NCI-H226 (cell line): ENCODE measurements around the gene HEY2.
"Not testable (repeated sequence)": the region's sequence is repeated elsewhere in the genome, so short reads cannot be mapped to it uniquely, and the experiment has no call there.

Source experiments
- DNase-seq: peaks from one replicate; pipeline ENCODE4 v3.0.0-alpha.2; 2015

HEY2 gene

DNA sequence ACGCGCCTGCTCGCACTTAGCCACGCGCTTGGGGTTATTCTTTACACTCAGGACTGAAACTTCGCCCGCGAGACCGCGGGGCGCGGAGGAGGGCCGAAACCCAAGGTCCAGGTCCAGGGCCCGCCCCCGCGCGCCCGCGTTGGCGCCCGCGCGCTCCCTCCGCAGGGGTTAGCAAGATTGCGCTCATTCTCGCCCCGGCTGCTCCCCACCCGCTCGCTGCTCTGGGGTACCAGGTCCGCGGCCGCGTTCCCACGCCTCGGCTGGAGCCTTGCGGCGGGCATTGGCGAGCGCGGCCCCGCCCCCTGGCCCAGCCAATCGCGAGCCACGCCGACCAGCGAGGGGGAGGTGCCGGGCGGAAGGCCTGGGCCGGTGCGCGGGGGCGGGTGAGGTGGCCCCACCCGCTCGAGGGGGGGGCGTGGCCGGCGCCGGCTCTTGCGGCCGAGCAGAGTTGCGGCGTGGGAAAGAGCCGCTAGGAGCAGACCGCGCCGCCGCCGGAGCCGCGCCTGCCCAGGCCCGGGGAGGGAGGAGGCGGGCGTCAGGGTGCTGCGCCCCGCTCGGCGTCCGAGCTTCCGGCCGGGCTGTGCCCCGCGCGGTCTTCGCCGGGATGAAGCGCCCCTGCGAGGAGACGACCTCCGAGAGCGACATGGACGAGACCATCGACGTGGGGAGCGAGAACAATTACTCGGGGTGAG, at the start of gene HEY2:
HEY2 (plus strand) TSS at position 460 of the 692 bp plus-strand sequence; CDS start at position 605, 145 bp downstream.
- peak; percentile 87 for DNase-seq

DNA sequence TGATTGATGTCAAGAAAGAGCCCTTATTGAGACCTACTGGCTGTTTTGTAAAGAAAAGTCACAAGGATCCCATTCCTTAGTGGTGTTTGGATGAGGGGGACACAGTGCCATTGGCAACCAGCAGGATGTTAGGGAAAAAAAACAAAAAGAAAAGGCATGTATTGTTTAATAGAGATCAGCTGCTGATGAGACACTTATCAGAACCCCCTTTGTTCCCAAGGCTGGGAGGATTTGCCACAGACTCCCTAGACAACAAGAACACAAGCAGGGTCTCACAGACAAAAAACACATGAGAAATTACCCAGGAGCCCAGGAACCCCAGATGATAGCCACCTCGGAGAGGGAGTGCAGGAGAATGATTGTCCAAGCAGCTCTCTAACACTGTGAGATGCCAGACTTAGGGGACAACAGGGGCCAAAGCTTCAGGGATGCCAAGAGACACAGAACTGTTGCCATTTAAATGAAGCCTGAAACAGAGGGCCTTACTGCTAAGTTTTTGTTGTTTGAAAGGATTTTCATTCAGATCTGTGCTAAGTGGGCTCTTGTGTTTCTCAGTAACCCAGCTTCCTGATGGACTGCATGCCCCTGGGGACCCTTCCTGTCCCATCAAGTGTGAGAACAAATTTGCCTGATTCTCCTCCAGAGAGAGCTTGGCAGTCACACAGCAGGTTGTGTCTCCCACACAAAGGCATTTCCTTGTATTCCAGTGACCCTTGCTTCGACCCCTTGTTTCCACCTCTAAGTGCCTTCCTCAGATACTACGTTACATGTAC, 48.7 kb upstream of the HEY2 start:
- DNase-seq = no peak

DNA sequence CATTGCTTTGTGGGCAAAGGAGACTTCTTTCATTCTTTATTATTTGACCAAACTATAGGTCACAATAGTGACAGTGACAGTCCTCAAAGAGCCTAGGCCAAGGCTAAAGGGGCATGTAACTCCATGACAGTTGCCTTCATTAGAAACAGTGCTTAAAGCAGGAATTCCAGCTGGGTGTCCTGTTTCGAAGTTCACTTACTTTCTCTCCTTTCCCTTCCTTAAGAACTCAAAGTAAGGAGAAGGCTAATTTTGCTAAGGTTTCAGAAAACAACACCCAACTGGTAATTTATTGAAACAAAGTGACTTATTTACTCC, 48.1 kb upstream of the HEY2 start:
- DNase-seq = no peak

DNA sequence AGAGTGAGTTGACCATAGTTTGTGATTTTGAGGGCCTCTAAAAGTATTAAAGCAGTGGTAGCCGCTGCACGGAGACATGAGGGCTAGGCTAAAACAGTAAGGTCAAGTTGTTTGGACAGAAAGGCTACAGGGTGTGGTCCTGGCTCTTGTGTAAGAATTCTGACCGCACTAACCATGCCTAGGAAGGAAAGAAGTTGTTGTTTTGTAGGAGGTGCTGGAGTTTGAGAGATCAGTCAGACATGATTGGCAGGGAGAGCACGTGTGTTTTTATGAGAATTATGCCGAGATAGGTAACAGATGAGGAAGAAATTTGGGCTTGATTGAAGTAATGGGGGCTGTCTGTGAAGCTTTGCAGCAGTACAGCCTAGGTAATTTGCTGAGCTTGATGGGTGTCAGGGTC, 45.5 kb upstream of the HEY2 start:
- not testable (repeated sequence) for DNase-seq

DNA sequence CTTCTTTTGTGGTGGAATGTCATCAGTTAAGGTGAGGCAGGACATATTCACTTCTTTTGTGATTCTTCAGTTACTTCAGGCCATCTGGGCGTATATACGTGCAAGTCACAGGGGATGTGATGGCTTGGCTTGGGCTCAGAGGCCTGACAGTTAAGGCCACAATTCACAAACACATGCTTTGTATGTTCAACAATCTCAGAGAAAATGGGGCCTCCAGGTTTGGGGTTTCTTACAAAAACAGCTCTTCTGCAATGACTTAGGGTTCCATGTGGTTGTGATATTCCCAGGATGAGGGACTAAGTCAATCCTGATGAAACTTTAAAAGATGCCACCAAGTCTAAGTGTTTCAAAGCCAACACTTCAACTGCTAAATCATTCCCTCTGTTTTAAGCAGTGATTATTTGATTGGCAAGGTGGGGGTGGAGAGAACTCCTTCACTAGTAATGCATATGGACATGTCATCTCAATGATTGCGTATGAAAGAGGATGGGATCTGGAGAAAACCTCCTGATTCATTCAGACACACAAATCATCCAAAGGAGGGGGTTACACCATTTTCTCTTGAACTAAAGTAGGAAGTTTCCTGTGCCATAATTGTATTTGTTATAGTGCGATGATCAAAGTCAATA, 41.7 kb upstream of the HEY2 start:
- DNase-seq = no peak

DNA sequence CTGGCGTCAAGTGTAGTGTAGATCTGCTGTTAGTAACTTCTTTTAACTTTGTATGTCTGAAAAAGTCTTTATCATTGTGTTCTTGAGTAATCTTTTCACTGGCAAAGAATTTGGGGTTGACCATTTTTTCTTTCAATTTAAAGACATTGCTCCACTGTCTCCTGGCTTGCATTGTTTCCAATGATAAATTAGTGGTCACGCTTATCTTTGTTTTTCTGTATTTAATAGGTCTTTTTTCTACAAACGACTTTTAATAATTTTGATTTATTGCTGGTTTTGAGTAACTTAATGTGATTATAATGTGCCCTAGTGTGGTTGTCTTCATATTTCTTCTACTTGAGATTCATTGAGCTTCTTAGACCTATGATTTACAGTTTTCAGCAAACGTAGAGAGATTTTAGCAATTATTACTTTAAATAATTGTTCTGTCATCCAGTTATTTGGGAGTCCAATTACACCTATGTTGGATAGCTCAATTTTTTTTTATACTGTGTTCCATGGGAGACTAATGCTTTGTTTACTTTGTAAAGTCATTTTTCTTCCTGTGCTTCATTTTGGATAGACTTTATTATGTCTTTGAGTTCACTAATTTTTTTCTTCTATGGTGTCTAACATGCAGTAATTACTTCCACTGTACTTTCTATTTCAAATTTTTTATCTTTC, 38.3 kb upstream of the HEY2 start:
- DNase-seq = no peak

DNA sequence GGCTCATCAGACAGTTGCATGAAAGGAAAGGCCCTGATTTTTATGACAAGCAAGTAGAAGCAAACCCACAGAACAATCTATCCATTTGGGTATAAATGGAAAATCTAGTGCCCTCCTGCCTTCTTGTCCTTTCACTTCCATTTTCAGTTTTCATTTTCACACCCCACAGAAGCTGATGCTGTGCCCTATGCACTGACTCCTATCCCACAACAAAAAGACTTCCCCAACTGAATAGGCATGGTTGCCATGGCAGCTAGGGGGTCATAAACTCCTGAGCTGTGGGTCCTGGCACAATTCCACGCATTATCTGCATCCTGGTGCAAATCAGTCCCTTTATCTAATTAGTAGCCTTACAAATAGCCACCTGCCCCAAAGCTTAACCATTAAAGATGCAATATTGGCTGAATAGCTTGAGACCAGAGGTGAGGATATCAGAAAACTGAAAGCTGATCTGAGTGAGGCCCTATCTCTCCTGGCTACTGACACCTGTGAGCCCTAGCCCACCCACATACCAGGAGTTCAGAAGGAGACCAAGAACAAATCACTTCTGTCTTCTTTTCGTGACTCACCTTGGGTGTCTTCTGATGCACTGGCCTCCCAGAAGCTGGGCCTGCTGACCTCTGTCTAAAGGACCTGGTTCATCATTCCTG, 34.9 kb upstream of the HEY2 start:
- no peak for DNase-seq

DNA sequence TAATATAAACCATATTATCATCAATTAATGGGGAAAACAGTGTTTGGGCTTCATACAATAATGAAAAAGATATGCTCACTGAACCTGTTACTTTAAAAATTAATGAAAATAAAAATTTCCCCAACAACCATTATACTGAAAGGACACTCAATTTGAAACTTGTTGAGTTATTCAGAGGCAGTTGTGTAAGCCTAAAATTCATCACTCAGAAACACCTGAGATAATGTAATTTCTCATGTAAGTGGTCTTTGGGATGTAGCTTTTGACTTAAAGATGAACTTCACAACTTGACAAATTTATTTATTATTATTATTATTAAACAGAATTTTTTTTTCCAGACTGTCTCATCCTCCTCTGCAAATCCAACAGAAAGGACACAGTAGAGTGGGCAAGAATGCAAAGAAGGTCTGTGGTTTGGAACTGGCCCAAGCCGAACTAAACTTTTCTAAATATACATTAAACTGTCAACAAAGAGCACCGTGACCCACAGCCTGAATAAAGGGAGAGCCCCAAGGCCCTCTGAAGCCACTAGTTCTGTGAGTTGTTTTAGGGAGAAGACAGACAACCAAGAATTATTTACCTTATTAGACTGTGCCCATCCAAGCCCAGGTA, 32.2 kb upstream of the HEY2 start:
- DNase-seq = no peak

DNA sequence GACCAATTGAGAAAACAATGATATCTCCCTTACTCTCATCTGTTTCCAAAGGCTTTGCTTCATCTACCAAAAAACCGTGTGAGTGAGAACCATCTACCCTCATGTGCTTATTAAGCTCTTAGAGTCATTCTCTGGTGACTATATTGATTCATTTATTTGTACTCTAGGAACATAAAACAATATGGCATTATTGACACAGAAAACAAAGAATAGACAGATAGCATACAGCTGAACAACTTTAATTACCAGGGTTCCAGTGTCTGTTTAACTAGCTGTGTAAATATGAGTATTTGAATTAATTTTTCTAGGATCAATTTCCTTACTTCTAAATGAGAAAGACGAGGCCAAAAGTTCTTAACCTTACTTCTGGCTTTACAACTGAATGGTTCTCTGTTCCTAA, 31.3 kb upstream of the HEY2 start:
- no peak for DNase-seq

DNA sequence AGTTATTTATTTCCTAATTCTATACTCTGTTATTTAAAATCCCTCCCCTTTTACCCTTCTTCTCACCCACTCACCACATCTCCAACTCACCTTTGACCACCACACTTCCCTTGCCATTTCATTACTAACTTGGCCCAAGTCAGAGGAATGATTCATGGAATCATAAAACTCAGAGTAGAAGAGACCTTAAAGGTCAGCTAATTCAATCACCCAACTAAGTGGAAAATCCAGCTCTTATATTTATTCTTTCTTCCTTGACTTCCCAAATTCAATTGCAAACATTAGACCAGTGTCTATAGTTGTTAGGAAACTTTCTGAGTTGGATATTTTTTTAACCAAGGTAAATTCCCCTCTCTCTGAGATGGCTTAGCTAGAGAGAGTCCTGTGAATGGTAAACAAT, 26.5 kb upstream of the HEY2 start:
- no peak for DNase-seq

DNA sequence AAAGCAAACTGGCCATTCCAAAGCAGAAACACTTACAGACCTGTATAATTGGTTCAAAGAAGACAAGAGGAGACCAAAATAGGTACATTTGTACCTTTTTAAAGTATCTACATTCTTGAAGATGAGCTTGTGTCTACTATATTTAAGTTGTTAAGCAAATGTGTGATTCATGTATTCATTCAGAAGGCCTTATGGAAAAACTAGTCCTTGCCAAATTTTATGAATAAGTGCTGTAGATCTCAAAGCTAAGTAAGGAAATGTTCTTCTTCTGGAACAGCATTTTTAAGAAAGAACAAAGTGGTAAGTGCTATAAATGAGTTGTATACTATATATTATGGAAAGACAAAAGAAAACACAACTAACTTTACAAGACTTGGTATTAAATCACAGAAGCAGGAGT, 22.2 kb upstream of the HEY2 start:
- no peak for DNase-seq

DNA sequence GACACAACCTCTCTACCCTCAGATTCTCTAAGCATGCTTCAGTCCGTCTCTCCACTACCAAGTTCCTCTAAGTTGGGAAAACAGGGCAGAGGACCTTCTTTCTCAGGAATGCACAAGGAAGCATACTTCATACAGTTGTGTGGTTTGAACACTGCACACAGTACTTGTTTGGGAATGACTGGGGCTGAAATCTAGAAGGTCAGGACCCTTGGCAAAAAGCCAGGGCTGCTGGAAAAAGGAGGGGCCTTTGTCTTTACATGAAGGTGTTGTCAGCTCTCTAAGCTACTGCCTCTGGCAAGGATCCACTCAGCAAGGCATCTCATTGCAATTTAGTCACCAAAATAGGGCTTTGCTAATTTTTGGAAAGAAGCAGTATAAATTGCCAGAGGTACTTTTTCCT, 20.7 kb upstream of the HEY2 start:
- DNase-seq = peak; percentile 41

DNA sequence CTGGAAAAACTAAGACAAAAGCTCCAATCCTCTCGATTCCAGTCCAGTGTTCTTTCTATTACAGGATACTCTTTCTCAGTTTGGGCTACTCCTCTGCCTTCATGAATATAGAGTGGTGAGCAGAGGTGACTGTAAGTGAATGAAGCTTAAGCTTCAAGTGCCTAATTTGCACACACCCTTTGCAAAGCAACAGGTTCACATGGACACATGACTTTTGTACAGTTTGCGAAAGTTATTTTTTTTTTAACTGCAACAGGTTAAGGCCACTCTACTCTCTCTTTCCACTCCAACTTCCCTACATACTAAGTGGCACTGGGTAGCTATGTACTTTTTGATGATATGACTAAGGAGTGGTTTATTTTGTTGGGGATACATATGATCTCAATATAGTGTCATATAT, 19.4 kb upstream of the HEY2 start:
- DNase-seq = no peak

DNA sequence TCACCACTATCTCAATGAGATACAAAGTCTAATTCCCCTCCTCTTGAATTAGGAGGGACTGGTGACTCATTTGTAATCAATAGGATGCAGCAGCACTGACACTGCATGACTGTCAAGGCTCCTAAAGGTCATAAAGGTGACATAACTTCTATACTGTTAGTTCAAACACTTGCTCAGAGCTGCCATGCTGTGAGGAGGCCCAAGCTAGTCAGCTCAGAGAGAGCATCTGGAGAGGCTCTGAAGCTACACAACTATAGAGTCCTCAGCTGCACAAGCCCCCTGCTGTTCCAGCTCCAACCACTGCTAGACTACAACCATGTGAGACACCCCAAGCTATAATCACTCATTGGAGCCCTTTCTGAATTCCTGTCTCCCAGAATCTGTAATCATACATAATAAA, 17.0 kb upstream of the HEY2 start:
- DNase-seq = no peak

DNA sequence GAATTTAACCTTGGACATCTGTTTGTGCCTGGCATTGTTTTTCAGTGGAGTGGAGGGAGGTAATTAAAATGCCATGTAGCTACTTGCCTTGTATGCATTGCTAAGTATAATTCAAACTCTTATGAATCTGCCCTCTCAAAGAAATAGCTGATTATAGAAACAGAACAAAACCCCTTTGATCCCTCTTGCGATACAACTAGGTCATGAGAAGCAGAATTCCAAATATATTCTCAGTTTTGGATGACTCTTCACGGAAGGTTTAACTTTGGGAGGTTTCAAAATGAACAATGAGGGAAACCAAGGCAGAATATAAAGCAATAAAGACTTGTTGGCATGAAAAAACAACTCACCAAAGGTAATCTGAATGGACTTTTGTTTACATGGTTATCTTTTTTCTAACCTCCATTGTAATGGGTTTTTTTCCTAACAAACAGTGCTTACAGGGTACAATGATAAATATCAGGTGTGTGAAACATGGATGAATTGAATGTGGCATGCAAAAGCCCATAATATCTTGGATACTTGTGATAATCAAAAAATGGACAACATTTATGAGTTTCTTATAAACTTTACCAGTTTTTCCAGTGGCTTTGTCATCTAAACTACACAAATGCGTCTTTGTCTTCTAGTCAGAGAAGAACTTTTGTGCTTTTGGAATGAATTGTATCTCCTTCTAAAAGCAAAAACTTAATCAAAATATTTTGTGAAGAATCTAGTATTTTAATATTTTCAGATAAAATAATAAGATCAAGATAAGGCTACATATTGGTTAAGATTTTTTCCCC, 15.7 kb upstream of the HEY2 start:
- DNase-seq = no peak

DNA sequence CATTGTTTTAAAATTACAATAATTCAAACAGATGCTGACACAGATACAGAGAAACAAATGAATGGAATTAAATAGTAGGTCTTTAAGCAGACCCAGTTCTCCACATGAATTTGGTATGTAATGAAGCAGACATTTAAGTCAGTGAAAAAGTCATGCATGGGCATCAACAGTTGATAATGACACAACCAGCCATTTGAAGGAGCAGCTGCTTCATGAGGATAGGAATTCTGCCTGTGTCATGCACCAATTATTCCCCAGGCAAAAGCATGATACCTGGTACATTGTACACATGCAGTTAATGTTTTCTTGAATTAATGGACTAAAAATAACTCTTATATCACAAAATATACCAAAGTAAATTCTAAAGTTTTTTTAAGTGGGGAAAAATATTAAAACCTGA, 11.2 kb upstream of the HEY2 start:
- no peak for DNase-seq

DNA sequence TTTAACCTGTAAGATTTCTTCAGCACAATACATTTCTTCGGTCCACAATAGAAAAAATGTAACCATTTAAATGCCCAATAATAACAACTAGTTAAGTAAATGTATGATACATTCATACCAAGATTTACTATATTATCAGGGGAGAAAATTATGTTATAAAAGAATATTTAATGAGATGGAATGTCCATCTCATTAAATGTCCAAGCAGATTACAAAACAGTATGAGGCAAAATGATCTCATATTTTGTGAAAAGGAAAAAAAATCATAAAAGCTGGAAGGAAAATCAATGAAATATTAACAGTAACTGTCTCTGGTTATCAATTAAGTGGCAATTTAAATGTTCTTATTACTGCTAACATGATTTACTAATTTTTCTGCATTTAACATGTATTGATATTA, 10.1 kb upstream of the HEY2 start:
- no peak for DNase-seq

DNA sequence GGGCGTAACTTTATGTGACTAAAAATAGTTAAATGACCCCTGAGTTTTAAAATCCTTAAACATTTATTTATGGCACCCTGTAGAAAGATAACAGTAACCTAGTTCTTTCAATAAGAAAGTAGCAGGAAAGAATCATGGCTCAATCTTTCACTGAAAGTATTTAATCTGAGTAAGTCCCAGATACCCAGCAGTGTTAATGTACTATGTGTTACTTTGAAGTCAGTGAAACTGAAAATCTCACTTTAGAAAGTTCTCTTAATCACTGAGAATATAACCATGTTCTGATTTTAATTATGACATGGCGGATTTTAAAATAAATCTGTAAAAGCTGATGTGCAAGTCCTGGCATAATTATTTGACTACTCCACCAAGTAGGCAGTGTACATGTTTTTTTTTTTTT, 8.1 kb upstream of the HEY2 start:
- DNase-seq = no peak

DNA sequence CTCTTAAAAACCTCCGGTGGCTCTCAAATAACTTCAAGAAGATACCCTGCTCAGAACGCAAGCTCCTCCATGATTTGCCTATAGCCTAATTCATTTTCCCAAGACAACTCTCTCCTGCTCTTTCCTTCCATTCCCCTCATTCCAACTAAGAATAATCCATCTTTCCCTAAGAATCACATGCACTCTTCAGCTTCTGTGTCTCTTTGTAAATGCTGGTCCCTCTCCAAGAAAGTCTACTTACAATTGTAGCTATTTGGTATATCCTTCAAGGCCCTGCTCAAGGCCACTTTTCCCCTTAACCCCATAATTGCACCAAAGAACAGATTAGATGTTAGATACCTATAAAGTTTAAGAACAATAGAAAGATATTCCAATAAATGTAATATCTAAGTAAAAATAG, 7.4 kb upstream of the HEY2 start:
- no peak for DNase-seq

DNA sequence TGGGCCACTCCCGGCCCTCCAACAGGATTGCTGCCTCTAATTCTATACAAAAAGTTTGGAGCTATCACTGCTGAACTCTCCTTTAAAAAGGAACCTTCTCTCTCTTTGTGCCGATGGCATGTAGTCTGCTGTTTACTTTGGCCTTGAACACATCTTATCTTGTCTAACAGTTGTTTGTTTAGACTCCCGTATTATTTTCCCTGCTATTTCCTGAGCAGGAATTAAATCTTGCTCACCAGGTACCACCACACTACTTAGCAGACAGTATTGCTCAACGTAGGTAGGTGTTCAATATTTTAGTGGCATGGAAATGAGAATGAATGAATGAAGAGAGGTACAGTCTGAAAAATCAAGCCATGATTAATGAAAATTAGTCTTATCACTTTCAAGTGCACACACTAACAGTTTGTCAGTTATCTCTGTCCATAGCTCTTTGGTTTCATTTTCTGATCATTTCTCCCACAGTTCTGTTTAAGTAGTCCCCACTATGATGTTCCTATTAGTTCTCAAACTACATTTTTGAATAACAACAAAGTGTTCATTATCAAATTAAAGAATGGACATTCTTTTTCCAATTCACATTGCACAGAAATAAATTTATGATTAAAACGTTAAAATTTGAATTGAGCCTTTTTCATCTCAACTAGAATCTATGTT, 6.8 kb upstream of the HEY2 start:
- DNase-seq = no peak

DNA sequence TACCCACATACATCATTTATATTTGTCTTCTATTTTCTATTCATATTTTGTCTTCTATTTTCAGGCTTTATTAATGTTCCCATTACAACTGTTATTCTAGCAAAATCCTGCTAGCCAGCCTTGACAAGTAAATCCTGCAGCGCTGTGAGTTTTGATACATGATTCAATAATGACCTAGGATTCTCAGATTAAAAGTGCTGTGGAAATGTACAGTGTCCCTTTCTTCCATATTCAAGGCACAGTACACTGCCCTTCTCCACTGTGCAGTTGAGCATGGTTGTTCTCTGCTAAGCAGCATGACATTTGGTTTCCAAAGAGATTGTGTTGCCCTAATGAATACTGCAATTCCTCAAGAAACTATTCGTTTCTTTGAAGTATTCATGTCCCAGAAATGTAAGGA, 5.8 kb upstream of the HEY2 start:
- DNase-seq = no peak
